Upper lobe of left lung (tissue), 4 donors: ENCODE results near the gene TMEM18.

ENCODE experiments used
- EP300 ChIP-seq, 4 donors: sonication (generic); formaldehyde crosslinking; IDR thresholded peaks; one replicate each; pipeline ENCODE4 v1.5.1; 2017; ENCODE audit warnings: antibody characterized with exemption in 4 of 4, control low read depth in 2 of 4
- POLR2A ChIP-seq, 4 donors: fragments of 450-650 bp; IDR thresholded peaks; one replicate each; pipeline ENCODE4 v1.5.1; 2016 to 2017; ENCODE audit warnings: antibody characterized with exemption in 4 of 4, mild to moderate bottlenecking in 2 of 4
- POLR2AphosphoS5 ChIP-seq, 2 donors: sonication (generic); formaldehyde crosslinking; IDR thresholded peaks; one replicate each; pipeline ENCODE4 v1.5.1; 2017; ENCODE audit warnings: antibody characterized with exemption in 2 of 2
- TF ChIP-seq, protein P1 (sequence below), 6 experiments: fragments of 450-650 bp in 4 of 6; fragments of 200-600 bp in 2 of 6; sonication (generic) in 2 of 6; IDR thresholded peaks; one replicate each; pipeline ENCODE4 v1.5.1; 2016 to 2019; ENCODE audit warnings: antibody characterized with exemption in 6 of 6

DNA sequence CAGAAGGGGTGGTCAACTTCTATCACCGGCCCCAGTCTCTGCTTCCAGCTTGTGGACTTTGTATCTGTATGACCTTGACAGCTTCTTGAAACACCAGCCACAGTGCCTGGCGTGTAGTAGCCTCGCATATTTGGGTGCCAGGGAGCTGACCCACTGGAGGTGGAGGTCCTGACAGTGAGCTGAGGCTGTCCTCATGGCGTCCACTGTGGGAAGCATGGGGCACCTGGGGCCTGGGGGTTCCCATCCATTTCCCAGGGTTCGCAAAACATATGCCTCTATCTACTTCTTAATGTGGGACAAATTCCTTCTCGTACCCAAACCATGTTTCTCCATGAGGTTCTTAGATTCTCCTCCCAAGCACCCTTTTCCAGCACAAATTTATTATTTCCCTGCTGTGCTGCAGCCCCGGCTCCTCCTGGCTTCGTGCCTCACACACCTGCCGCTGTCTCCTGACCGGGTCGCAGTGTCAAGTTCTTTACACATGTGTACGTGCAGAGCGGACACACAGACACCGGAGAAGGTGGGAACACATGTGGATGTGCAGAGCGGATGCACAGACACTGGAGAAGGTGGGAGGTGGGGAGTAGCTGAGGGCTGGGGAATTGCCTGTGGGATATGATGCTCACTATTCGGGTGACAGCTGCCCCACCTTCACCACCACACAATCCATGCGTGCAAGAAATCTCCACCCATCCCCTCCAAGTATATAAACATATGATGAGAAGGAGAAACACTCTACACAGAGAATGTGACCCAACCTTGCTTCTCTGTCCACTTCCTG lies 23.4 kb downstream of the TMEM18 start:
- no peak for TF ChIP-seq POLR2AphosphoS5 (IDR thresholded peaks at IDR 0.05)
- TF ChIP-seq, protein P1, sequence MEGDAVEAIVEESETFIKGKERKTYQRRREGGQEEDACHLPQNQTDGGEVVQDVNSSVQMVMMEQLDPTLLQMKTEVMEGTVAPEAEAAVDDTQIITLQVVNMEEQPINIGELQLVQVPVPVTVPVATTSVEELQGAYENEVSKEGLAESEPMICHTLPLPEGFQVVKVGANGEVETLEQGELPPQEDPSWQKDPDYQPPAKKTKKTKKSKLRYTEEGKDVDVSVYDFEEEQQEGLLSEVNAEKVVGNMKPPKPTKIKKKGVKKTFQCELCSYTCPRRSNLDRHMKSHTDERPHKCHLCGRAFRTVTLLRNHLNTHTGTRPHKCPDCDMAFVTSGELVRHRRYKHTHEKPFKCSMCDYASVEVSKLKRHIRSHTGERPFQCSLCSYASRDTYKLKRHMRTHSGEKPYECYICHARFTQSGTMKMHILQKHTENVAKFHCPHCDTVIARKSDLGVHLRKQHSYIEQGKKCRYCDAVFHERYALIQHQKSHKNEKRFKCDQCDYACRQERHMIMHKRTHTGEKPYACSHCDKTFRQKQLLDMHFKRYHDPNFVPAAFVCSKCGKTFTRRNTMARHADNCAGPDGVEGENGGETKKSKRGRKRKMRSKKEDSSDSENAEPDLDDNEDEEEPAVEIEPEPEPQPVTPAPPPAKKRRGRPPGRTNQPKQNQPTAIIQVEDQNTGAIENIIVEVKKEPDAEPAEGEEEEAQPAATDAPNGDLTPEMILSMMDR (IDR thresholded peaks at IDR 0.05): no peak
- no peak for TF ChIP-seq POLR2A (IDR thresholded peaks at IDR 0.05)
- TF ChIP-seq EP300 (IDR thresholded peaks at IDR 0.05): no peak
